Hindlimb muscle (tissue), 1 donor: ENCODE data around the gene KIAA0825. TPM values are rescaled to one million over a fixed set of nuclear protein-coding genes. Genes with fewer than 3 reads are reported as not detected.

Experiments
- DNase-seq: peaks from one replicate; pipeline ENCODE4 v3.0.0-alpha.2; 2013
- polyA plus RNA-seq: library from polyadenylated mRNA; unstranded; fragments of 120-200 nt; gene quantifications from one replicate; pipeline ENCODE4 v1.2.1, GENCODE V29; 2013; ENCODE audit not compliant: insufficient read length

Gene KIAA0825
- polyA plus RNA-seq, 1 donor: 2.1 TPM

- no peak for DNase-seq
These were observed 47.0 kb downstream of the KIAA0825 start for GRCh38 chr5:94571415-94571814.

GRCh38 chr5:94564812-94565211 lies 53.6 kb downstream of the KIAA0825 start:
- no peak for DNase-seq

GRCh38 chr5:94562327-94562971 lies 56.0 kb downstream of the KIAA0825 start:
- DNase-seq: no peak

GRCh38 chr5:94558028-94558427 lies 60.4 kb downstream of the KIAA0825 start:
- no peak for DNase-seq

- DNase-seq: no peak
These were observed 66.5 kb downstream of the KIAA0825 start for GRCh38 chr5:94551858-94552257.

- no peak for DNase-seq
These were observed 72.4 kb downstream of the KIAA0825 start for GRCh38 chr5:94545870-94546625.

GRCh38 chr5:94544875-94545547 lies 73.4 kb downstream of the KIAA0825 start:
- DNase-seq: no peak

- peak; percentile 8 for DNase-seq
These were observed 74.3 kb downstream of the KIAA0825 start for GRCh38 chr5:94544031-94544650.

GRCh38 chr5:94540856-94541494 lies 77.4 kb downstream of the KIAA0825 start:
- DNase-seq: no peak

GRCh38 chr5:94538260-94538659 lies 80.1 kb downstream of the KIAA0825 start:
- no peak for DNase-seq

GRCh38 chr5:94526706-94527105 lies 91.7 kb downstream of the KIAA0825 start:
- DNase-seq: no peak

GRCh38 chr5:94524841-94525697 lies 93.3 kb downstream of the KIAA0825 start:
- no peak for DNase-seq

- no peak for DNase-seq
These were observed 95.4 kb downstream of the KIAA0825 start for GRCh38 chr5:94523018-94523417.

GRCh38 chr5:94522117-94522516 lies 96.3 kb downstream of the KIAA0825 start:
- no peak for DNase-seq

- no peak for DNase-seq
These were observed 100.6 kb downstream of the KIAA0825 start for GRCh38 chr5:94517490-94518488.

- DNase-seq: no peak
These were observed 102.3 kb downstream of the KIAA0825 start for GRCh38 chr5:94516148-94516547.

- DNase-seq: no peak
These were observed 109.8 kb downstream of the KIAA0825 start for GRCh38 chr5:94508461-94509148.

- DNase-seq: no peak
These were observed 112.9 kb downstream of the KIAA0825 start for GRCh38 chr5:94505327-94506068.

- no peak for DNase-seq
These were observed 114.7 kb downstream of the KIAA0825 start for GRCh38 chr5:94503677-94504076.
